ENCODE measurements around the gene POFUT1.

Gene POFUT1

GRCh38 chr20:32207626-32208498, at the start of gene POFUT1, which contains the start of gene PLAGL2:
POFUT1 (plus strand) TSS chr20:32207880; CDS start chr20:32207942, 62 bp downstream.
PLAGL2 (minus strand) TSS chr20:32207743; CDS start chr20:32202178, 5,565 bp downstream.
- H3K4me3 ChIP-seq (ENCODE audit: low read depth in 1 of 2, low read length in 2 of 2) = peak within 1 kb of the TSS; percentile 90 to 95
- peak within 1 kb of the TSS; percentile 82 for H3K27ac ChIP-seq (ENCODE audit: low read length)
- H3K4me1 ChIP-seq (ENCODE audit: control insufficient read depth in 1 of 2, insufficient read depth in 2 of 2, low read length in 2 of 2) = peaks cover 28 to 55% of the 10 kb centered on the region in 2 donors
- H3K36me3 ChIP-seq (ENCODE audit: control insufficient read depth in 1 of 2, insufficient read depth in 2 of 2, low read length in 2 of 2) = peaks cover 0 to 6% of the 10 kb centered on the region in 2 donors
- no peaks in the 10 kb centered on the region for H3K9me3 ChIP-seq (ENCODE audit: control insufficient read depth in 1 of 2, low read length in 2 of 2)
- H3K27me3 ChIP-seq (ENCODE audit: low read depth, low read length) = no peaks in the 10 kb centered on the region

GRCh38 chr20:32158351-32158750, 49.3 kb upstream of the POFUT1 start:
- H3K4me3 ChIP-seq (ENCODE audit: low read depth in 1 of 2, low read length in 2 of 2) = no peak overlapping the region
- H3K27me3 ChIP-seq (ENCODE audit: low read depth, low read length) = no peaks in the 10 kb centered on the region
- peaks cover 44 to 70% of the 10 kb centered on the region in 2 donors for H3K36me3 ChIP-seq (ENCODE audit: control insufficient read depth in 1 of 2, insufficient read depth in 2 of 2, low read length in 2 of 2)
- H3K4me1 ChIP-seq (ENCODE audit: control insufficient read depth in 1 of 2, insufficient read depth in 2 of 2, low read length in 2 of 2) = no peaks in the 10 kb centered on the region
- H3K9me3 ChIP-seq (ENCODE audit: control insufficient read depth in 1 of 2, low read length in 2 of 2) = no peaks in the 10 kb centered on the region
- no peak overlapping the region for H3K27ac ChIP-seq (ENCODE audit: low read length)

- Histone ChIP-seq H3K27ac (ENCODE audit: low read length) (no peak overlapping the region), H3K9me3 (ENCODE audit: control insufficient read depth in 1 of 2, low read length in 2 of 2) (no peaks in the 10 kb centered on the region), H3K36me3 (ENCODE audit: control insufficient read depth in 1 of 2, insufficient read depth in 2 of 2, low read length in 2 of 2) (peaks cover 40 to 74% of the 10 kb centered on the region in 2 donors), H3K4me1 (ENCODE audit: control insufficient read depth in 1 of 2, insufficient read depth in 2 of 2, low read length in 2 of 2) (no peaks in the 10 kb centered on the region), H3K4me3 (ENCODE audit: low read depth in 1 of 2, low read length in 2 of 2) (no peak overlapping the region), H3K27me3 (ENCODE audit: low read depth, low read length) (no peaks in the 10 kb centered on the region)
Observed at GRCh38 chr20:32158943-32159660, 48.6 kb upstream of the POFUT1 start.

GRCh38 chr20:32159766-32160221, 47.9 kb upstream of the POFUT1 start:
- no peaks in the 10 kb centered on the region for H3K27me3 ChIP-seq (ENCODE audit: low read depth, low read length)
- H3K36me3 ChIP-seq (ENCODE audit: control insufficient read depth in 1 of 2, insufficient read depth in 2 of 2, low read length in 2 of 2) = peaks cover 40 to 78% of the 10 kb centered on the region in 2 donors
- no peak overlapping the region for H3K27ac ChIP-seq (ENCODE audit: low read length)
- H3K9me3 ChIP-seq (ENCODE audit: control insufficient read depth in 1 of 2, low read length in 2 of 2) = no peaks in the 10 kb centered on the region
- no peaks in the 10 kb centered on the region for H3K4me1 ChIP-seq (ENCODE audit: control insufficient read depth in 1 of 2, insufficient read depth in 2 of 2, low read length in 2 of 2)
- H3K4me3 ChIP-seq (ENCODE audit: low read depth in 1 of 2, low read length in 2 of 2) = no peak overlapping the region

- Histone ChIP-seq H3K4me1 (ENCODE audit: control insufficient read depth in 1 of 2, insufficient read depth in 2 of 2, low read length in 2 of 2) (no peaks in the 10 kb centered on the region), H3K36me3 (ENCODE audit: control insufficient read depth in 1 of 2, insufficient read depth in 2 of 2, low read length in 2 of 2) (peaks cover 43 to 78% of the 10 kb centered on the region in 2 donors), H3K27ac (ENCODE audit: low read length) (no peak overlapping the region), H3K27me3 (ENCODE audit: low read depth, low read length) (no peaks in the 10 kb centered on the region), H3K9me3 (ENCODE audit: control insufficient read depth in 1 of 2, low read length in 2 of 2) (no peaks in the 10 kb centered on the region), H3K4me3 (ENCODE audit: low read depth in 1 of 2, low read length in 2 of 2) (no peak overlapping the region)
Observed at GRCh38 chr20:32160341-32160740, 47.3 kb upstream of the POFUT1 start.

- Histone ChIP-seq H3K27me3 (ENCODE audit: low read depth, low read length) (no peaks in the 10 kb centered on the region), H3K27ac (ENCODE audit: low read length) (no peak overlapping the region), H3K9me3 (ENCODE audit: control insufficient read depth in 1 of 2, low read length in 2 of 2) (no peaks in the 10 kb centered on the region), H3K4me1 (ENCODE audit: control insufficient read depth in 1 of 2, insufficient read depth in 2 of 2, low read length in 2 of 2) (no peaks in the 10 kb centered on the region), H3K36me3 (ENCODE audit: control insufficient read depth in 1 of 2, insufficient read depth in 2 of 2, low read length in 2 of 2) (peaks cover 56 to 89% of the 10 kb centered on the region in 2 donors), H3K4me3 (ENCODE audit: low read depth in 1 of 2, low read length in 2 of 2) (no peak overlapping the region)
Observed at GRCh38 chr20:32162351-32162750, 45.3 kb upstream of the POFUT1 start.

GRCh38 chr20:32163951-32164350, 43.7 kb upstream of the POFUT1 start:
- Histone ChIP-seq H3K36me3 (ENCODE audit: control insufficient read depth in 1 of 2, insufficient read depth in 2 of 2, low read length in 2 of 2) (peaks cover 53 to 79% of the 10 kb centered on the region in 2 donors), H3K27me3 (ENCODE audit: low read depth, low read length) (no peaks in the 10 kb centered on the region)

GRCh38 chr20:32164984-32165735, 42.5 kb upstream of the POFUT1 start:
- Histone ChIP-seq H3K27me3 (ENCODE audit: low read depth, low read length) (no peaks in the 10 kb centered on the region), H3K9me3 (ENCODE audit: control insufficient read depth in 1 of 2, low read length in 2 of 2) (no peaks in the 10 kb centered on the region), H3K27ac (ENCODE audit: low read length) (no peak overlapping the region), H3K4me1 (ENCODE audit: control insufficient read depth in 1 of 2, insufficient read depth in 2 of 2, low read length in 2 of 2) (no peaks in the 10 kb centered on the region), H3K4me3 (ENCODE audit: low read depth in 1 of 2, low read length in 2 of 2) (no peak overlapping the region), H3K36me3 (ENCODE audit: control insufficient read depth in 1 of 2, insufficient read depth in 2 of 2, low read length in 2 of 2) (peaks cover 41 to 67% of the 10 kb centered on the region in 2 donors)

More at GRCh38 chr20:32163951-32164350, 43.7 kb upstream of the POFUT1 start:
- no peak overlapping the region for H3K27ac ChIP-seq (ENCODE audit: low read length)
- no peak overlapping the region for H3K4me3 ChIP-seq (ENCODE audit: low read depth in 1 of 2, low read length in 2 of 2)
- H3K9me3 ChIP-seq (ENCODE audit: control insufficient read depth in 1 of 2, low read length in 2 of 2) = no peaks in the 10 kb centered on the region
- no peaks in the 10 kb centered on the region for H3K4me1 ChIP-seq (ENCODE audit: control insufficient read depth in 1 of 2, insufficient read depth in 2 of 2, low read length in 2 of 2)

- H3K27ac ChIP-seq (ENCODE audit: low read length) = no peak overlapping the region
- H3K27me3 ChIP-seq (ENCODE audit: low read depth, low read length) = no peaks in the 10 kb centered on the region
- H3K4me1 ChIP-seq (ENCODE audit: control insufficient read depth in 1 of 2, insufficient read depth in 2 of 2, low read length in 2 of 2) = no peaks in the 10 kb centered on the region
- H3K9me3 ChIP-seq (ENCODE audit: control insufficient read depth in 1 of 2, low read length in 2 of 2) = no peaks in the 10 kb centered on the region
- H3K36me3 ChIP-seq (ENCODE audit: control insufficient read depth in 1 of 2, insufficient read depth in 2 of 2, low read length in 2 of 2) = peaks cover 37 to 61% of the 10 kb centered on the region in 2 donors
- no peak overlapping the region for H3K4me3 ChIP-seq (ENCODE audit: low read depth in 1 of 2, low read length in 2 of 2)
Observed at GRCh38 chr20:32165836-32166545, 41.7 kb upstream of the POFUT1 start.

GRCh38 chr20:32167552-32167951, 40.1 kb upstream of the POFUT1 start:
- H3K4me1 ChIP-seq (ENCODE audit: control insufficient read depth in 1 of 2, insufficient read depth in 2 of 2, low read length in 2 of 2) = no peaks in the 10 kb centered on the region
- H3K27me3 ChIP-seq (ENCODE audit: low read depth, low read length) = no peaks in the 10 kb centered on the region
- H3K4me3 ChIP-seq (ENCODE audit: low read depth in 1 of 2, low read length in 2 of 2) = no peak overlapping the region
- peaks cover 21 to 45% of the 10 kb centered on the region in 2 donors for H3K36me3 ChIP-seq (ENCODE audit: control insufficient read depth in 1 of 2, insufficient read depth in 2 of 2, low read length in 2 of 2)
- H3K9me3 ChIP-seq (ENCODE audit: control insufficient read depth in 1 of 2, low read length in 2 of 2) = no peaks in the 10 kb centered on the region
- no peak overlapping the region for H3K27ac ChIP-seq (ENCODE audit: low read length)

All from muscle layer of duodenum (tissue), 2 donors.